HCT116 (cell line): ENCODE results near the gene SPATS2L. TPM values are rescaled to one million over a fixed set of nuclear protein-coding genes. Genes with fewer than 3 reads are reported as not detected.

Experiments
- ATAC-seq: fragments of 200-7000 bp; cut with Tn5 transposase; 2 replicates; pipeline ENCODE4 v1.9.1; 2020; ENCODE audit warnings: mild to moderate bottlenecking, moderate library complexity
- BruUV-seq: library from RNA; stranded (reverse); fragments of 400-500 nt; replicated peaks from 2 replicates; lab custom pipeline; 2021; lab: Mats Ljungman, UMichigan
- CTCF ChIA-PET: fragments of 300-600 bp; sonication (Branson Sonifier 250); formaldehyde crosslinking; loops from one replicate; lab custom pipeline; 2021; ENCODE audit warnings: antibody characterized with exemption; lab: Charles Lee
- POLR2A ChIA-PET: fragments of 300-600, 350-600 bp; sonication (Branson Sonifier 250); formaldehyde crosslinking; loops from one replicate; lab custom pipeline; 2021; ENCODE audit warnings: antibody characterized with exemption; lab: Charles Lee
- RAD21 ChIA-PET, 2 experiments: fragments of 300-600 bp; sonication (Branson Sonifier 250); formaldehyde crosslinking; loops; one replicate each; lab custom pipeline; 2023; ENCODE audit warnings: low total read pairs in 2 of 2; ENCODE audit not compliant: uncharacterized antibody in 2 of 2, unreplicated experiment in 2 of 2, low non-redundant PET in 1 of 2; lab: Charles Lee
- DNase-seq: peaks from one replicate; pipeline ENCODE4 v3.0.0-alpha.2; 2010; ENCODE audit warnings: low read depth, low spot score
- H2AFZ ChIP-seq: fragments of 200-600 bp; shearing (Covaris generic), sonication (generic); 2 replicates; pipeline ENCODE4 v1.6.1; 2017; ENCODE audit warnings: low read depth, mixed run types, mixed read lengths, antibody characterized with exemption, low read length; ENCODE audit not compliant: poor library complexity, severe bottlenecking
- H3K27ac ChIP-seq: 2 replicates; pipeline ENCODE4 v1.5.1; 2012; ENCODE audit warnings: low read depth, low read length
- H3K27me3 ChIP-seq: fragments of 200-600 bp; sonication (generic); 2 replicates; pipeline ENCODE4 v1.6.1; 2016; ENCODE audit warnings: mixed run types, low read length, mixed read lengths; ENCODE audit not compliant: insufficient read depth
- H3K36me3 ChIP-seq, 2 experiments: fragments of 200-500 bp in 1 of 2; fragments of 200-600 bp in 1 of 2; sonication (Bioruptor generic) in 1 of 2; sonication (generic) in 1 of 2; 2 replicates each; pipeline versions ENCODE4 v1.5.1 to v1.6.1; 2014 to 2016; ENCODE audit warnings: low read length in 2 of 2, inconsistent platforms in 1 of 2, mixed read lengths in 1 of 2, mixed run types in 1 of 2; ENCODE audit not compliant: insufficient read depth in 2 of 2, control insufficient read depth in 1 of 2
- H3K4me1 ChIP-seq, 2 experiments: fragments of 200-600 bp in 1 of 2; sonication (generic) in 1 of 2; 2 replicates each; pipeline versions ENCODE4 v1.5.1 to v1.6.1; 2012 to 2017; ENCODE audit warnings: low read length in 2 of 2, inconsistent platforms in 1 of 2, mild to moderate bottlenecking in 1 of 2, mixed read lengths in 1 of 2, mixed run types in 1 of 2, moderate library complexity in 1 of 2; ENCODE audit not compliant: insufficient read depth in 2 of 2, control insufficient read depth in 1 of 2
- H3K4me2 ChIP-seq: fragments of 200-600 bp; sonication (generic); 2 replicates; pipeline ENCODE4 v1.6.1; 2017; ENCODE audit warnings: mixed run types, low read length, mixed read lengths
- H3K4me3 ChIP-seq, 2 experiments: fragments of 200-600 bp in 1 of 2; sonication (generic) in 1 of 2; replicated peaks in 1 of 2; 2 replicates each; pipeline ENCODE4 v1.5.1; 2011 to 2016; ENCODE audit warnings: low read length in 2 of 2, control low read depth in 1 of 2, low read depth in 1 of 2, mild to moderate bottlenecking in 1 of 2, mixed read lengths in 1 of 2, mixed run types in 1 of 2
- H3K79me2 ChIP-seq: fragments of 200-600 bp; sonication (generic); 2 replicates; pipeline ENCODE4 v1.6.1; 2017; ENCODE audit warnings: mild to moderate bottlenecking, mixed run types, low read length, moderate library complexity, mixed read lengths; ENCODE audit not compliant: insufficient read depth
- H3K9ac ChIP-seq: fragments of 200-600 bp; sonication (generic); 2 replicates; pipeline ENCODE4 v1.6.1; 2016; ENCODE audit warnings: low read length, mixed read lengths
- H3K9me2 ChIP-seq: fragments of 200-600 bp; sonication (generic), shearing (Covaris generic); 2 replicates; pipeline ENCODE4 v1.6.1; 2017; ENCODE audit warnings: mixed run types, mild to moderate bottlenecking, moderate library complexity; ENCODE audit not compliant: insufficient read depth
- H3K9me3 ChIP-seq, 2 experiments: fragments of 200-500 bp in 1 of 2; fragments of 200-600 bp in 1 of 2; sonication (Bioruptor generic) in 1 of 2; sonication (generic) in 1 of 2; 2 replicates each; pipeline ENCODE4 v1.6.1; 2014 to 2017; ENCODE audit warnings: low read length in 2 of 2, mixed read lengths in 2 of 2, inconsistent platforms in 1 of 2, low read depth in 1 of 2, mild to moderate bottlenecking in 1 of 2, mixed run types in 1 of 2, moderate library complexity in 1 of 2; ENCODE audit not compliant: control insufficient read depth in 1 of 2, insufficient read depth in 1 of 2
- H4K20me1 ChIP-seq: fragments of 200-600 bp; sonication (generic), shearing (Covaris generic); 2 replicates; pipeline ENCODE4 v1.6.1; 2017; ENCODE audit warnings: mixed run types, mild to moderate bottlenecking, moderate library complexity; ENCODE audit not compliant: insufficient read depth
- ATF3 ChIP-seq: IDR thresholded peaks from 2 replicates; pipeline ENCODE4 v1.6.1; 2012
- CBX3 ChIP-seq: IDR thresholded peaks from 2 replicates; pipeline ENCODE4 v1.6.1; 2012; ENCODE audit warnings: low read depth
- CTCF ChIP-seq, 3 experiments: fragments of 200-600 bp in 1 of 3; sonication (generic) in 1 of 3; IDR thresholded peaks in 2 of 3; conservative IDR thresholded peaks in 1 of 3; 2 replicates each; pipeline ENCODE4 v1.5.1; 2012 to 2017; ENCODE audit warnings: low read depth in 2 of 3, low read length in 2 of 3, antibody characterized with exemption in 1 of 3, borderline replicate concordance in 1 of 3, control low read depth in 1 of 3, mild to moderate bottlenecking in 1 of 3, mixed read lengths in 1 of 3, mixed run types in 1 of 3, moderate library complexity in 1 of 3; ENCODE audit not compliant: insufficient read depth in 1 of 3
- EGR1 ChIP-seq: IDR thresholded peaks from 2 replicates; pipeline ENCODE4 v1.6.1; 2012; ENCODE audit warnings: low read depth
- EZH2 ChIP-seq: fragments of 200-600 bp; sonication (generic); IDR thresholded peaks from 2 replicates; pipeline ENCODE4 v1.6.1; 2017; ENCODE audit warnings: antibody characterized with exemption, mixed run types
- POLR2AphosphoS5 ChIP-seq: IDR thresholded peaks from 2 replicates; pipeline ENCODE4 v1.6.1; 2011; ENCODE audit warnings: mild to moderate bottlenecking, low read depth, low read length, moderate library complexity
- RAD21 ChIP-seq: IDR thresholded peaks from 2 replicates; pipeline ENCODE4 v1.6.1; 2012; ENCODE audit warnings: low read depth, mild to moderate bottlenecking
- REST ChIP-seq: IDR thresholded peaks from 2 replicates; pipeline ENCODE4 v1.6.1; 2012; ENCODE audit warnings: low read depth
- TCF7L2 ChIP-seq: IDR thresholded peaks from 2 replicates; pipeline ENCODE4 v1.7.0; 2011; ENCODE audit warnings: borderline replicate concordance, inconsistent platforms; ENCODE audit not compliant: insufficient read depth, insufficient read length; ENCODE audit errors: extremely low read depth
- YY1 ChIP-seq: IDR thresholded peaks from 2 replicates; pipeline ENCODE4 v1.6.1; 2011; ENCODE audit warnings: low read length, low read depth, moderate library complexity, mild to moderate bottlenecking; ENCODE audit not compliant: insufficient replicate concordance; ENCODE audit errors: extremely low read depth
- ZFX ChIP-seq: fragments of 450-650 bp; IDR thresholded peaks from 2 replicates; pipeline ENCODE4 v1.6.1; 2017
- ZNF274 ChIP-seq: fragments of 200-500 bp; sonication (Bioruptor generic); IDR thresholded peaks from 2 replicates; pipeline ENCODE4 v1.6.1; 2014; ENCODE audit warnings: mild to moderate bottlenecking, low read depth, low read length, inconsistent platforms
- intact Hi-C: fragments of 100-400 bp; cut with micrococcal nuclease; formaldehyde crosslinking; loops from 2 replicates; pipeline ENCODE4 v1.10.0; 2022
- total RNA-seq: library from RNA; stranded (reverse); gene quantifications from one replicate; pipeline ENCODE4 v1.2.1, GENCODE V29; 2021; ENCODE audit not compliant: unreplicated experiment

Gene SPATS2L
- total RNA-seq, 1 experiment from 2014 or later, result 87.1 TPM

- TF ChIP-seq ZNF274, result no peak
- no peak for TF ChIP-seq CBX3
- no peak for TF ChIP-seq POLR2AphosphoS5
- no peak for TF ChIP-seq CTCF (IDR thresholded peaks at IDR 0.05 in 2 of 3, conservative IDR thresholded peaks at IDR 0.05 in 1 of 3; ENCODE audit: borderline replicate concordance in 1 of 3, insufficient read depth in 1 of 3, low read depth in 2 of 3, low read length in 2 of 3)
- TF ChIP-seq EZH2, result no peak
- TF ChIP-seq ATF3, result no peak
These were observed 109.0 kb downstream of the SPATS2L start (continued) for GRCh38 chr2:200415455-200415854.

- H3K79me2 ChIP-seq, result no peaks in the 10 kb centered on the region
- H3K4me2 ChIP-seq, result no peak overlapping the region
- no peak overlapping the region for H3K27ac ChIP-seq
- H3K9ac ChIP-seq, result no peak overlapping the region
- no peak for ATAC-seq
- no peak overlapping the region for H2AFZ ChIP-seq
- H3K9me3 ChIP-seq, result no peaks in the 10 kb centered on the region
- no peak for DNase-seq
- peaks cover 6 to 15% of the 10 kb centered on the region in 2 experiments; a peak in 2 of 4 replicates for H3K36me3 ChIP-seq
- POLR2A ChIA-PET, result no interaction called here
- H3K27me3 ChIP-seq, result no peaks in the 10 kb centered on the region
- H3K4me3 ChIP-seq, result no peak overlapping the region
- peaks cover under 1 to 1% of the 10 kb centered on the region in 2 experiments; a peak in 2 of 4 replicates for H3K4me1 ChIP-seq
- BruUV-seq, result no TSS peak
- no peaks in the 10 kb centered on the region for H4K20me1 ChIP-seq
- TF ChIP-seq TCF7L2 (no peak), REST (no peak), YY1 (no peak), ZNF274 (no peak), RAD21 (no peak), CTCF (IDR thresholded peaks at IDR 0.05 in 2 of 3, conservative IDR thresholded peaks at IDR 0.05 in 1 of 3; ENCODE audit: borderline replicate concordance in 1 of 3, insufficient read depth in 1 of 3, low read depth in 2 of 3, low read length in 2 of 3) (no peak), EGR1 (no peak), CBX3 (no peak), ZFX (no peak)
- TF ChIP-seq, all 23 proteins: peak for 0
- intact Hi-C loops, result no loop called here
- H3K9me2 ChIP-seq, result no peaks in the 10 kb centered on the region
- CTCF ChIA-PET, result no interaction called here
- RAD21 ChIA-PET, result no interaction called here
These were observed 110.4 kb downstream of the SPATS2L start for GRCh38 chr2:200416878-200417277.
